Tibial artery (tissue), 4 donors: ENCODE results near the gene HOXA3.

Source experiments
- DNase-seq, 2 donors: peaks; one replicate each; pipeline ENCODE4 v3.0.0-alpha.2; 2019
- H3K27ac ChIP-seq, 2 donors: fragments of 200-600 bp; sonication (generic) in 1 of 2; 1 replicate in 1 of 2; 2 replicates in 1 of 2; pipeline ENCODE4 v1.5.1; 2018 to 2019; ENCODE audit warnings: mild to moderate bottlenecking in 1 of 2
- H3K27me3 ChIP-seq, 2 donors: fragments of 200-600 bp; sonication (generic) in 1 of 2; one replicate each; pipeline versions ENCODE4 v1.5.1 to v1.6.0; 2016 to 2019
- H3K36me3 ChIP-seq, 3 donors: fragments of 200-600 bp; sonication (generic) in 2 of 3; one replicate each; pipeline ENCODE4 v1.5.1; 2016 to 2019; ENCODE audit warnings: mild to moderate bottlenecking in 2 of 3
- H3K4me1 ChIP-seq, 4 donors: fragments of 200-600 bp; sonication (generic) in 2 of 4; 1 replicate in 3 of 4; 2 replicates in 1 of 4; pipeline ENCODE4 v1.5.1; 2016 to 2019
- H3K4me3 ChIP-seq, 2 donors: fragments of 200-600 bp; sonication (generic) in 1 of 2; 1 replicate in 1 of 2; 2 replicates in 1 of 2; pipeline ENCODE4 v1.5.1; 2018 to 2019; ENCODE audit warnings: mild to moderate bottlenecking in 2 of 2
- H3K9me3 ChIP-seq, 3 donors: fragments of 200-600 bp; sonication (generic) in 1 of 3; one replicate each; pipeline ENCODE4 v1.5.1; 2016 to 2019
- intact Hi-C: fragments of 100-400 bp; cut with DNase I; formaldehyde crosslinking; loops from one replicate; pipeline ENCODE4 v1.15.0; 2023; ENCODE audit warnings: low total_unique reads
- TF ChIP-seq, protein P1 (sequence below), 2 experiments: fragments of 200-600 bp in 1 of 2; fragments of 450-650 bp in 1 of 2; IDR thresholded peaks; one replicate each; pipeline ENCODE4 v1.5.1; 2017 to 2019; ENCODE audit warnings: antibody characterized with exemption in 2 of 2, mild to moderate bottlenecking in 1 of 2, moderate library complexity in 1 of 2

HOXA3 gene

DNA sequence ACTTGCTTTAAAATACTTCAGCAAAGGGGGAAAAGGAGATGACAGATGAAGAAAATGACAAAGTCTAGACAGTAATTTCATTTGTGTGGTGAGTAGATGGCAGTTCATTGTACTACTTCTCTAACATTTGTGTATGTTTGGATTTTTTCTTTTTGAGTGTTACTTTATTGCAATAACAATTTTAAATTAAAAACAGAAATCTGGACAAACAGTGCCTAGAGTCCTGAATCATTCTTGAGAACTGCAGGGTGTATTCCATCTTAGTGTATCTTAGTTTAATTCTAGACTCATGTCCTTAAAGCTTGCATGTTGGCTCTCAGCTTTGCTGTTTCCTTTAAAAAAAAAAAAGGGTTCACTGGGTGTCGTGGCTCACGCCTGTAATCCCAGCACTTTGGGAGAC is 87.7 kb downstream of the HOXA3 start:
- Histone ChIP-seq H3K9me3 (no peaks in the 10 kb centered on the region), H3K4me3 (no peak overlapping the region), H3K27me3 (no peaks in the 10 kb centered on the region), H3K36me3 (no peaks in the 10 kb centered on the region), H3K4me1 (peaks cover 0 to 4% (median 0%) of the 10 kb centered on the region in 4 donors), H3K27ac (no peak overlapping the region)
- DNase-seq, result no peak
- intact Hi-C loops, result no loop called here
- TF ChIP-seq, protein P1, sequence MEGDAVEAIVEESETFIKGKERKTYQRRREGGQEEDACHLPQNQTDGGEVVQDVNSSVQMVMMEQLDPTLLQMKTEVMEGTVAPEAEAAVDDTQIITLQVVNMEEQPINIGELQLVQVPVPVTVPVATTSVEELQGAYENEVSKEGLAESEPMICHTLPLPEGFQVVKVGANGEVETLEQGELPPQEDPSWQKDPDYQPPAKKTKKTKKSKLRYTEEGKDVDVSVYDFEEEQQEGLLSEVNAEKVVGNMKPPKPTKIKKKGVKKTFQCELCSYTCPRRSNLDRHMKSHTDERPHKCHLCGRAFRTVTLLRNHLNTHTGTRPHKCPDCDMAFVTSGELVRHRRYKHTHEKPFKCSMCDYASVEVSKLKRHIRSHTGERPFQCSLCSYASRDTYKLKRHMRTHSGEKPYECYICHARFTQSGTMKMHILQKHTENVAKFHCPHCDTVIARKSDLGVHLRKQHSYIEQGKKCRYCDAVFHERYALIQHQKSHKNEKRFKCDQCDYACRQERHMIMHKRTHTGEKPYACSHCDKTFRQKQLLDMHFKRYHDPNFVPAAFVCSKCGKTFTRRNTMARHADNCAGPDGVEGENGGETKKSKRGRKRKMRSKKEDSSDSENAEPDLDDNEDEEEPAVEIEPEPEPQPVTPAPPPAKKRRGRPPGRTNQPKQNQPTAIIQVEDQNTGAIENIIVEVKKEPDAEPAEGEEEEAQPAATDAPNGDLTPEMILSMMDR (IDR thresholded peaks at IDR 0.05), result no peak

DNA sequence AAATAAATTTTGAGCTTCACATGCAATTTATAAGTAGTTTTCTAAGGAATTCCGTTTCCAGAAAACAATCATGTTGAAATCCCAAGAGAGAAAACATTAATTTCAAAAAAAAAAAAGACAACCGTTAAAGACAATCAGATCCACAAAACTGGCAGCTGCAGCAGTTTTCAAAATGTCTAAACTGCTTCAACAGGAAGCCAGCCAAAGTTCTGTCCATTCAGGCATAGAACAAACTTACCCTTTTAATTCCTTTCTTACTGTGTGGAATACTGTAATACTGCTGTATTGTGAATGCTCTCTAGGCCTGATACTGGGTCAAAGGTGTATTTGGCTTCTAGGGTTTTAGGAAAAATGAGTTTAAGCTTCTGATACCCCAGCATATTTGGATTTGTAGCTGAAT is 88.2 kb downstream of the HOXA3 start:
- DNase-seq, result no peak

DNA sequence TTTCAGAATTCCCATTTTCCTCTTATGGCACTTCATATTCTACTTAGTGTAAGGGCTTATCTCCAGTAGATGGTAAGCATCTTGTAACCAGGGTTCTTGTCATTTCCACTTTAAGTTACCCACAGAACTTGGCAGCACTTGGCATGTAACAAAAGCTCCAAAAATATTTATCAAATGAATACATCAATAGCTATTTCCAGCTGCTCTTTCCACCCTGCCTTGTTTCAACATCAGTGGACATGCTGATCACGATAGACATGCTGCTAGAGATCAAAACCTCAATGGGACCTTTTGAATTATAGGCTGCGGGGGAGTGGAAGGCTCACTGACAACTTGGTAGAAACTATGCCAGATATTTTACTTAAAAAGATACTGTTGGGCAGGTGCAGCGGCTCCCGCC is 89.4 kb downstream of the HOXA3 start:
- DNase-seq, result no peak
- TF ChIP-seq, protein P1 (IDR thresholded peaks at IDR 0.05), result no peak
- no peak overlapping the region for H3K27ac ChIP-seq
- intact Hi-C loops, result no loop called here
- H3K9me3 ChIP-seq, result no peaks in the 10 kb centered on the region
- no peak overlapping the region for H3K4me3 ChIP-seq
- H3K4me1 ChIP-seq, result peaks cover 0 to 4% (median 0%) of the 10 kb centered on the region in 4 donors
- no peaks in the 10 kb centered on the region for H3K27me3 ChIP-seq
- no peaks in the 10 kb centered on the region for H3K36me3 ChIP-seq

More for the DNA sequence above, 88.2 kb downstream of the HOXA3 start:
- TF ChIP-seq, protein P1 (IDR thresholded peaks at IDR 0.05), result no peak
- intact Hi-C loops, result no loop called here
- Histone ChIP-seq H3K4me3 (no peak overlapping the region), H3K27ac (no peak overlapping the region), H3K9me3 (no peaks in the 10 kb centered on the region), H3K36me3 (no peaks in the 10 kb centered on the region), H3K27me3 (no peaks in the 10 kb centered on the region), H3K4me1 (peaks cover 0 to 4% (median 0%) of the 10 kb centered on the region in 4 donors)
